Uterus (tissue), 2 donors: ENCODE measurements around the gene SPATA1.

Experiments
- POLR2A ChIP-seq, 2 donors: fragments of 450-650 bp; IDR thresholded peaks; one replicate each; pipeline ENCODE4 v1.6.1; 2016; ENCODE audit warnings: antibody characterized with exemption in 2 of 2, mild to moderate bottlenecking in 1 of 2, moderate library complexity in 1 of 2
- TF ChIP-seq, protein P1 (sequence below), 4 experiments: fragments of 200-600 bp in 2 of 4; fragments of 450-650 bp in 2 of 4; sonication (generic) in 2 of 4; IDR thresholded peaks; one replicate each; pipeline ENCODE4 v1.5.1; 2016 to 2019; ENCODE audit warnings: antibody characterized with exemption in 4 of 4, mild to moderate bottlenecking in 2 of 4, moderate library complexity in 1 of 4

DNA sequence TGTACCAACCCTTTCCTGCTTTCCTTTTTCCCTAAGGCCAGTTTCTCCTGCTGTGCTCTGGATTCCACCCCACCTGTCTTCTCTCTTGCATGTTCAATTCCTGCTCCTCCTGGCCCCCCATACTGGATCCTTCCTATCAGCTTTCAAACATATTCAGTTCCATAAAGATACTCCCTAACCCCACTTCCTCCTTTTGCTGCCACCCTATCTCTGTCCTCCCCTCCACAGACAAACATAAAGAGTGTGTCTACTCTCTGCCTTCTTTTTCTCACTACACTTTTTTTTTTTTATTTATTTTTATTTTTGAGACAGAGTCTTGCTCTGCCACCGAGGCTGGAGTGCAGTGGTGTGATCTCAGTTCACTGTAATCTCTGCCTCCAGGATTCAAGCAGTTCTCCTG is 44.1 kb upstream of the SPATA1 start:
- TF ChIP-seq, protein P1, sequence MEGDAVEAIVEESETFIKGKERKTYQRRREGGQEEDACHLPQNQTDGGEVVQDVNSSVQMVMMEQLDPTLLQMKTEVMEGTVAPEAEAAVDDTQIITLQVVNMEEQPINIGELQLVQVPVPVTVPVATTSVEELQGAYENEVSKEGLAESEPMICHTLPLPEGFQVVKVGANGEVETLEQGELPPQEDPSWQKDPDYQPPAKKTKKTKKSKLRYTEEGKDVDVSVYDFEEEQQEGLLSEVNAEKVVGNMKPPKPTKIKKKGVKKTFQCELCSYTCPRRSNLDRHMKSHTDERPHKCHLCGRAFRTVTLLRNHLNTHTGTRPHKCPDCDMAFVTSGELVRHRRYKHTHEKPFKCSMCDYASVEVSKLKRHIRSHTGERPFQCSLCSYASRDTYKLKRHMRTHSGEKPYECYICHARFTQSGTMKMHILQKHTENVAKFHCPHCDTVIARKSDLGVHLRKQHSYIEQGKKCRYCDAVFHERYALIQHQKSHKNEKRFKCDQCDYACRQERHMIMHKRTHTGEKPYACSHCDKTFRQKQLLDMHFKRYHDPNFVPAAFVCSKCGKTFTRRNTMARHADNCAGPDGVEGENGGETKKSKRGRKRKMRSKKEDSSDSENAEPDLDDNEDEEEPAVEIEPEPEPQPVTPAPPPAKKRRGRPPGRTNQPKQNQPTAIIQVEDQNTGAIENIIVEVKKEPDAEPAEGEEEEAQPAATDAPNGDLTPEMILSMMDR (IDR thresholded peaks at IDR 0.05): no peak
- no peak for TF ChIP-seq POLR2A (IDR thresholded peaks at IDR 0.05)
